Heart right ventricle (tissue), 16 donors: ENCODE results near the gene ARL15. TPM values are rescaled to one million over a fixed set of nuclear protein-coding genes. Genes with fewer than 3 reads are reported as not detected.
A peak's percentile ranks its signal among the peaks of the same experiment; 100 is the strongest.

Experiments used
- ATAC-seq, 8 donors: fragments of 200-7000 bp; cut with Tn5 transposase; one replicate each; pipeline ENCODE4 v1.9.1; 2020; ENCODE audit warnings: mild to moderate bottlenecking in 8 of 8, moderate library complexity in 8 of 8, moderate number of reproducible peaks in 1 of 8
- DNase-seq, 2 donors: peaks; one replicate each; pipeline ENCODE4 v3.0.0-alpha.2; 2020
- H3K27ac ChIP-seq, 10 donors: fragments of 200-600 bp; sonication (generic) in 2 of 10; one replicate each; pipeline versions ENCODE4 v1.5.0 to v1.8.0; 2020 to 2022; ENCODE audit warnings: mild to moderate bottlenecking in 3 of 10
- H3K27me3 ChIP-seq, 7 donors: fragments of 200-600 bp; one replicate each; pipeline ENCODE4 v1.8.0; 2021 to 2022; ENCODE audit warnings: mild to moderate bottlenecking in 2 of 7
- H3K36me3 ChIP-seq, 9 donors: fragments of 200-600 bp; sonication (generic) in 1 of 9; one replicate each; pipeline versions ENCODE4 v1.5.0 to v1.8.0; 2020 to 2022; ENCODE audit warnings: mild to moderate bottlenecking in 2 of 9
- H3K4me1 ChIP-seq, 9 donors: fragments of 200-600 bp; sonication (generic) in 1 of 9; one replicate each; pipeline versions ENCODE4 v1.5.0 to v1.8.0; 2020 to 2022; ENCODE audit warnings: mild to moderate bottlenecking in 4 of 9
- H3K4me3 ChIP-seq, 10 donors: fragments of 200-600 bp; sonication (generic) in 2 of 10; one replicate each; pipeline versions ENCODE4 v1.5.0 to v1.8.0; 2020 to 2022; ENCODE audit warnings: mild to moderate bottlenecking in 7 of 10, moderate library complexity in 2 of 10
- H3K9me3 ChIP-seq, 11 donors: fragments of 200-600 bp in 10 of 11; sonication (generic) in 2 of 11; one replicate each; pipeline versions ENCODE4 v1.5.0 to v1.8.0; 2013 to 2022; ENCODE audit warnings: mild to moderate bottlenecking in 2 of 11, control low read depth in 1 of 11, moderate library complexity in 1 of 11
- CTCF ChIP-seq, 9 donors: fragments of 200-600 bp; sonication (generic) in 2 of 9; IDR thresholded peaks; one replicate each; pipeline versions ENCODE4 v1.5.0 to v1.8.0; 2021 to 2022; ENCODE audit warnings: antibody characterized with exemption in 9 of 9, mild to moderate bottlenecking in 5 of 9, moderate library complexity in 1 of 9
- WGBS, 2 donors: extraction: QIAGEN DNeasy Blood & Tissue Kit; methylation state at CpG; one replicate each; pipeline ENCODE4 v1.1.7; 2013; ENCODE audit warnings: inconsistent platforms in 1 of 2; 5-methylcytosine and 5-hydroxymethylcytosine counted together
- intact Hi-C, 10 donors: fragments of 100-400 bp; cut with DNase I; formaldehyde crosslinking; loops; one replicate each; pipeline versions ENCODE4 v1.11.1 to v1.14.2; 2022
- polyA plus RNA-seq, 2 donors: library from polyadenylated mRNA; stranded (reverse); fragments of 200-250 nt; gene quantifications; one replicate each; pipeline ENCODE4 v1.2.3, GENCODE V29; 2013
- total RNA-seq, 10 donors: library from RNA; stranded (reverse); fragmentation: NEBNext Ultra II Directional in 3 of 10; extraction: Animal tissue kit (Norgen Biotek cat#: 25700) in 3 of 10; gene quantifications; one replicate each; pipeline versions ENCODE4 v1.2.1 to v1.2.4, GENCODE V29; 2021 to 2023
- donor health status: Arrhythmogenic right ventricular cardiomyopathy.
- donor health status: ischemic (EF 13 %, LVEDD 7.1; RV severe dilation, severe dysfunction).
- donor health status: healthy with polysubstance abuse.
- donor health status: DM: no; HTN: yes; CAD: no.
- donor health status: DM: no; HTN: no; CAD: no.
- donor health status: ischemic (EF 25% LVEDD 6.9; RV normal size, moderate dysfunction).
- donor health status: ischemic (EF 25% LVEDD 5.7; RV mildly dilated, moderate dysfunction).
- donor health status: healthy.
- donor health status: DM: yes; HTN: yes; CAD: no.
- donor health status: Ischemic cardiomyopathy.
- donor health status: ischemic (EF 35%, LVEDD 5.7; RV mildly dilated, moderate dysfunction).
- donor health status: nonischemic (EF 11% LVEDD 7.7; RV severe dilation, severe dysfunction).
- donor health status: DM: yes; HTN: yes; CAD: no.
- donor health status: PGD.
- donor health status: ischemic (EF 29% LVEDD 5.4; RV normal size, mild dysfunction).
- donor health status: nonischemic (EF 23%, LVEDD 6.1; RV moderate dilation, normal function).

ARL15 gene
- total and polyA plus RNA-seq, 12 donors: 7.8 to 31.8 (median 26.9) TPM

GRCh38 chr5:54278979-54279717 lies 31.2 kb downstream of the ARL15 start:
- 67 to 73% methylated on average over 4 of the region's 4 CpGs for WGBS, 2 donors
- intact Hi-C loops: no loop called here
- H3K9me3 ChIP-seq: peaks cover 0 to 10% (median 0%) of the 10 kb centered on the region in 11 donors
- H3K27ac ChIP-seq: no peak overlapping the region
- H3K36me3 ChIP-seq: peaks cover 0 to 10% (median 0%) of the 10 kb centered on the region in 9 donors
- H3K4me1 ChIP-seq: peaks cover 0 to 32% (median 0%) of the 10 kb centered on the region in 9 donors
- H3K27me3 ChIP-seq: no peaks in the 10 kb centered on the region
- TF ChIP-seq CTCF (IDR thresholded peaks at IDR 0.05): no peak
- DNase-seq: no peak
- ATAC-seq: no peak
- H3K4me3 ChIP-seq: no peak overlapping the region

GRCh38 chr5:54278036-54278830 lies 32.1 kb downstream of the ARL15 start:
- Histone ChIP-seq H3K4me3 (no peak overlapping the region), H3K4me1 (peaks cover 0 to 38% (median 5%) of the 10 kb centered on the region in 9 donors), H3K36me3 (peaks cover 0 to 10% (median 0%) of the 10 kb centered on the region in 9 donors), H3K9me3 (peaks cover 0 to 10% (median 0%) of the 10 kb centered on the region in 11 donors), H3K27ac (peak overlapping the region in 1 of 10 donors; percentile 10), H3K27me3 (no peaks in the 10 kb centered on the region)
- no peak for ATAC-seq
- TF ChIP-seq CTCF (IDR thresholded peaks at IDR 0.05): no peak
- intact Hi-C loops: no loop called here
- WGBS, 2 donors: 69 to 71% methylated on average over 3 of the region's 3 CpGs
- no peak for DNase-seq

- Histone ChIP-seq H3K36me3 (peaks cover 0 to 10% (median 0%) of the 10 kb centered on the region in 9 donors), H3K4me1 (peaks cover 0 to 31% (median 6%) of the 10 kb centered on the region in 9 donors), H3K27me3 (no peaks in the 10 kb centered on the region), H3K9me3 (peaks cover 0 to 10% (median 0%) of the 10 kb centered on the region in 11 donors), H3K4me3 (no peak overlapping the region), H3K27ac (no peak overlapping the region)
- DNase-seq (no peak), ATAC-seq (no peak)
- no peak for TF ChIP-seq CTCF (IDR thresholded peaks at IDR 0.05)
- WGBS, 2 donors: 96 to 97% methylated on average over 1 of the region's 1 CpG
- intact Hi-C loops: no loop called here
These were observed 34.3 kb downstream of the ARL15 start for GRCh38 chr5:54276048-54276447.

GRCh38 chr5:54275361-54275760 lies 35.0 kb downstream of the ARL15 start:
- TF ChIP-seq CTCF (IDR thresholded peaks at IDR 0.05): no peak
- intact Hi-C loops: no loop called here
- no peak overlapping the region for H3K4me3 ChIP-seq
- no peak for DNase-seq
- ATAC-seq: no peak
- H3K27ac ChIP-seq: no peak overlapping the region
- WGBS, 2 donors: 91% methylated on average over 4 of the region's 4 CpGs
- H3K4me1 ChIP-seq: peaks cover 0 to 31% (median 6%) of the 10 kb centered on the region in 9 donors
- peaks cover 0 to 9% (median 0%) of the 10 kb centered on the region in 11 donors for H3K9me3 ChIP-seq
- H3K36me3 ChIP-seq: peaks cover 0 to 10% (median 0%) of the 10 kb centered on the region in 9 donors
- no peaks in the 10 kb centered on the region for H3K27me3 ChIP-seq
